OCI-LY7 (cell line): Measurements from ENCODE around the gene RCC1. TPM values are rescaled to one million over a fixed set of nuclear protein-coding genes. Genes with fewer than 3 reads are reported as not detected.

Experiments
- BruUV-seq: library from RNA; stranded (reverse); fragments of 400-500 nt; replicated peaks from 2 replicates; lab custom pipeline; 2021; lab: Mats Ljungman, UMichigan
- CTCF ChIA-PET: fragments of 300-600 bp; sonication (Branson Sonifier 250); formaldehyde crosslinking; loops from one replicate; lab custom pipeline; 2022; ENCODE audit warnings: antibody characterized with exemption; ENCODE audit not compliant: unreplicated experiment; lab: Charles Lee
- POLR2A ChIA-PET: fragments of 300-600 bp; sonication (Branson Sonifier 250); formaldehyde crosslinking; loops from one replicate; lab custom pipeline; 2022; ENCODE audit warnings: antibody characterized with exemption; lab: Charles Lee
- DNase-seq: peaks from one replicate; pipeline ENCODE4 v3.0.0-alpha.2; 2015; ENCODE audit warnings: low spot score
- H2AFZ ChIP-seq: fragments of 200-600 bp; sonication (generic), shearing (Covaris generic); 2 replicates; pipeline ENCODE4 v1.6.1; 2014; ENCODE audit warnings: mild to moderate bottlenecking, antibody characterized with exemption, low read length, moderate library complexity
- H3K27ac ChIP-seq: fragments of 200-600 bp; sonication (generic); 2 replicates; pipeline ENCODE4 v1.5.1; 2014; ENCODE audit warnings: mixed run types, low read depth, mild to moderate bottlenecking, moderate library complexity, low read length, inconsistent platforms; ENCODE audit not compliant: poor library complexity, severe bottlenecking
- H3K36me3 ChIP-seq: fragments of 200-600 bp; sonication (generic); 2 replicates; pipeline ENCODE4 v1.6.1; 2014; ENCODE audit warnings: mild to moderate bottlenecking, antibody characterized with exemption, low read length, moderate library complexity, mixed read lengths; ENCODE audit not compliant: insufficient read depth
- H3K4me1 ChIP-seq: fragments of 200-600 bp; sonication (generic); 2 replicates; pipeline ENCODE4 v1.5.1; 2014; ENCODE audit warnings: mild to moderate bottlenecking, low read length; ENCODE audit not compliant: insufficient read depth, poor library complexity, severe bottlenecking
- H3K4me2 ChIP-seq: fragments of 200-600 bp; sonication (generic); 2 replicates; pipeline ENCODE4 v1.6.1; 2014; ENCODE audit warnings: mild to moderate bottlenecking, low read length
- H3K4me3 ChIP-seq: fragments of 200-600 bp; sonication (generic); 2 replicates; pipeline ENCODE4 v1.5.1; 2014; ENCODE audit warnings: mild to moderate bottlenecking, low read depth, low read length; ENCODE audit not compliant: poor library complexity, severe bottlenecking
- H3K79me2 ChIP-seq: fragments of 200-600 bp; sonication (generic); 2 replicates; pipeline ENCODE4 v1.6.1; 2016; ENCODE audit warnings: low read depth, mild to moderate bottlenecking, low read length, moderate library complexity, mixed read lengths; ENCODE audit not compliant: insufficient read depth
- H3K9me2 ChIP-seq: fragments of 200-600 bp; sonication (generic); 2 replicates; pipeline ENCODE4 v1.6.1; 2016; ENCODE audit warnings: mild to moderate bottlenecking, low read length, mixed read lengths; ENCODE audit not compliant: insufficient read depth
- H3K9me3 ChIP-seq: fragments of 200-600 bp; sonication (generic); 2 replicates; pipeline ENCODE4 v1.6.1; 2014; ENCODE audit warnings: mild to moderate bottlenecking, mixed run types, low read length, mixed read lengths
- H4K20me1 ChIP-seq: fragments of 200-600 bp; sonication (generic); 2 replicates; pipeline ENCODE4 v1.6.1; 2014; ENCODE audit warnings: mild to moderate bottlenecking, antibody characterized with exemption, low read length, moderate library complexity, mixed read lengths; ENCODE audit not compliant: insufficient read depth
- CTCF ChIP-seq: fragments of 200-600 bp; sonication (generic); conservative IDR thresholded peaks from 2 replicates; pipeline ENCODE4 v1.5.1; 2014; ENCODE audit warnings: mild to moderate bottlenecking, antibody characterized with exemption, low read length, moderate library complexity, mixed read lengths
- EZH2phosphoT487 ChIP-seq: fragments of 200-600 bp; sonication (generic); IDR thresholded peaks from 2 replicates; pipeline ENCODE4 v1.6.1; 2018; ENCODE audit warnings: low read depth, borderline replicate concordance, mild to moderate bottlenecking, mixed run types, antibody characterized with exemption, low read length, moderate library complexity, mixed read lengths
- intact Hi-C: fragments of 100-400 bp; cut with micrococcal nuclease; formaldehyde crosslinking; loops from one replicate; pipeline ENCODE4 v1.10.0; 2022; ENCODE audit not compliant: unreplicated experiment
- total RNA-seq, 2 experiments: library from RNA; depleted of rRNA in 1 of 2; stranded (reverse); fragments of >200 nt in 1 of 2; shearing (Covaris generic) in 1 of 2; gene quantifications; 2 replicates each; pipeline ENCODE4 v1.2.3, GENCODE V29; 2014 to 2022

The RCC1 gene
- total RNA-seq, 2 experiments from 2014 or later: 87.6 to 108 TPM

GRCh38 chr1:28552758-28553663 lies 47.2 kb downstream of the RCC1 start, which contains the start of gene TRNAU1AP:
TSS of gene TRNAU1AP (plus strand) at chr1:28553085. CDS start at chr1:28553111, 26 bp downstream.
- H4K20me1 ChIP-seq: no peaks in the 10 kb centered on the region
- CTCF ChIA-PET: interaction anchor here (1.1 to 1.4 kb wide), 2 partner anchors 27 to 29 kb away, joined by 3 to 5 read pairs; no protein-coding TSS in a partner anchor
- H3K9me2 ChIP-seq: no peaks in the 10 kb centered on the region
- peak within 1 kb of the TSS; percentile 82 for H3K27ac ChIP-seq
- TF ChIP-seq CTCF (no peak), EZH2phosphoT487 (no peak)
- H3K9me3 ChIP-seq: no peaks in the 10 kb centered on the region
- no TSS peak for BruUV-seq
- H3K4me2 ChIP-seq: peak within 1 kb of the TSS; percentile 91
- H3K4me3 ChIP-seq: peak within 1 kb of the TSS; percentile 90
- H2AFZ ChIP-seq: peak within 1 kb of the TSS; percentile 98
- peaks cover 19% of the 10 kb centered on the region; the same call in 1 of the 2 replicates for H3K79me2 ChIP-seq
- H3K4me1 ChIP-seq: peaks cover 24% of the 10 kb centered on the region
- POLR2A ChIA-PET: interaction anchor here (0.6 to 1.4 kb wide), 5 partner anchors 26 to 324 kb away, joined by 3 to 22 read pairs (median 3); no protein-coding TSS in a partner anchor
- H3K36me3 ChIP-seq: peaks cover 29% of the 10 kb centered on the region
- DNase-seq: peak; percentile 98
- intact Hi-C loops: loop anchor here (1.0 kb wide), 2 partner anchors 28 to 35 kb away; no protein-coding TSS in a partner anchor

GRCh38 chr1:28560886-28561285 lies 55.0 kb downstream of the RCC1 start:
- POLR2A ChIA-PET: interaction anchor here (1.0 kb wide), 1 partner anchor 16 kb away, joined by 3 read pairs; no protein-coding TSS in a partner anchor

More at GRCh38 chr1:28560886-28561285, 55.0 kb downstream of the RCC1 start:
- Histone ChIP-seq H3K36me3 (peaks cover 87% of the 10 kb centered on the region), H3K4me1 (no peaks in the 10 kb centered on the region), H3K79me2 (no peaks in the 10 kb centered on the region), H4K20me1 (no peaks in the 10 kb centered on the region), H3K27ac (no peak overlapping the region), H3K9me3 (no peaks in the 10 kb centered on the region), H3K4me2 (no peak overlapping the region), H2AFZ (no peak overlapping the region), H3K9me2 (no peaks in the 10 kb centered on the region), H3K4me3 (no peak overlapping the region)
- TF ChIP-seq EZH2phosphoT487 (no peak), CTCF (no peak)
- no peak for DNase-seq
- intact Hi-C loops: no loop called here
- CTCF ChIA-PET: no interaction called here
- BruUV-seq: no TSS peak
